GM12878 (cell line): ENCODE measurements around the gene FPGS. TPM values are rescaled to one million over a fixed set of nuclear protein-coding genes. Genes with fewer than 3 reads are reported as not detected.
A peak's percentile ranks its signal among the peaks of the same experiment; 100 is the strongest.

Experiments used
- ATAC-seq: fragments of 200-7000 bp; cut with Tn5 transposase; 3 replicates; pipeline ENCODE4 v1.9.1; 2020; ENCODE audit warnings: mild to moderate bottlenecking, moderate library complexity
- BruUV-seq: library from RNA; stranded (reverse); fragments of 400-500 nt; replicated peaks from 2 replicates; lab custom pipeline; 2021; lab: Mats Ljungman, UMichigan
- CTCF ChIA-PET: fragments of 300-600 bp; sonication (Branson Sonifier 250); formaldehyde crosslinking; extraction: SDS; loops from one replicate; lab custom pipeline; 2021; ENCODE audit warnings: inconsistent platforms; lab: Yijun Ruan, JAX
- POLR2A ChIA-PET: fragments of 350-600 bp; formaldehyde crosslinking; extraction: SDS; loops from one replicate; lab custom pipeline; 2021; ENCODE audit warnings: inconsistent platforms; lab: Charles Lee
- RAD21 ChIA-PET: fragments of 300-600 bp; sonication (Branson Sonifier 250); formaldehyde crosslinking; loops from one replicate; lab custom pipeline; 2023; ENCODE audit warnings: antibody characterized with exemption; ENCODE audit not compliant: unreplicated experiment; lab: Charles Lee
- SMC1A ChIA-PET: fragments of 300-600 bp; sonication (Branson Sonifier 250); formaldehyde crosslinking; loops from one replicate; lab custom pipeline; 2023; ENCODE audit not compliant: unreplicated experiment, uncharacterized antibody; lab: Charles Lee
- DNase-seq: peaks from one replicate; pipeline ENCODE4 v3.0.0-alpha.2; 2011; ENCODE audit warnings: low read depth, low spot score
- FAIRE-seq: peaks from 3 replicates; lab custom pipeline; 2011; peaks lifted over from hg19 to GRCh38; lab: Jason Lieb, UNC
- H2AFZ ChIP-seq: 2 replicates; pipeline ENCODE4 v1.6.0; 2011; ENCODE audit warnings: low read depth, low read length, control low read depth; ENCODE audit not compliant: control insufficient read depth
- H3K27ac ChIP-seq: 2 replicates; pipeline ENCODE4 v1.5.1; 2011; ENCODE audit warnings: control low read depth; ENCODE audit not compliant: control insufficient read depth, insufficient read depth
- H3K27me3 ChIP-seq, 2 experiments: replicated peaks in 1 of 2; 2 replicates each; pipeline versions ENCODE4 v1.6.0 to v1.6.1; 2011; ENCODE audit warnings: low read length in 1 of 2; ENCODE audit not compliant: control insufficient read depth in 2 of 2, insufficient read depth in 2 of 2
- H3K36me3 ChIP-seq, 2 experiments: 2 replicates each; pipeline ENCODE4 v1.5.1; 2011; ENCODE audit warnings: low read length in 1 of 2; ENCODE audit not compliant: control insufficient read depth in 2 of 2, insufficient read depth in 2 of 2
- H3K4me1 ChIP-seq: 2 replicates; pipeline ENCODE4 v1.6.1; 2011; ENCODE audit warnings: mild to moderate bottlenecking, low read length, moderate library complexity, mixed read lengths; ENCODE audit not compliant: control insufficient read depth, insufficient read depth
- H3K4me2 ChIP-seq: 2 replicates; pipeline ENCODE4 v1.6.0; 2011; ENCODE audit warnings: control low read depth; ENCODE audit not compliant: control insufficient read depth, insufficient read depth
- H3K4me3 ChIP-seq: fragments of 200-600 bp; sonication (generic); 2 replicates; pipeline ENCODE4 v1.5.1; 2016
- H3K79me2 ChIP-seq: 2 replicates; pipeline ENCODE4 v1.6.0; 2011; ENCODE audit warnings: low read length; ENCODE audit not compliant: control insufficient read depth, insufficient read depth
- H3K9ac ChIP-seq: 2 replicates; pipeline ENCODE4 v1.8.0; 2011; ENCODE audit warnings: low read length, control low read depth, mixed read lengths; ENCODE audit not compliant: control insufficient read depth, insufficient read depth
- H3K9me3 ChIP-seq: replicated peaks from 3 replicates; pipeline ENCODE4 v1.5.1; 2011; ENCODE audit warnings: mild to moderate bottlenecking, low read length; ENCODE audit not compliant: control insufficient read depth, insufficient read depth
- H4K20me1 ChIP-seq: 2 replicates; pipeline ENCODE4 v1.6.0; 2011; ENCODE audit not compliant: control insufficient read depth, insufficient read depth
- ATF7 ChIP-seq: fragments of 450-650 bp; IDR thresholded peaks from 2 replicates; pipeline ENCODE4 v1.6.1; 2016; ENCODE audit warnings: low read depth, mild to moderate bottlenecking
- HDGF ChIP-seq: fragments of 450-650 bp; IDR thresholded peaks from 2 replicates; pipeline ENCODE4 v1.6.1; 2016; ENCODE audit warnings: antibody characterized with exemption
- MYB ChIP-seq: fragments of 150-350 bp; IDR thresholded peaks from 2 replicates; pipeline ENCODE4 v1.6.1; 2014; ENCODE audit warnings: mild to moderate bottlenecking, low read depth, low read length, borderline replicate concordance
- POLR2A ChIP-seq: IDR thresholded peaks from 2 replicates; pipeline ENCODE4 v1.6.1; 2011; ENCODE audit warnings: low read depth, mild to moderate bottlenecking, low read length
- SMARCA5 ChIP-seq: fragments of 450-650 bp; IDR thresholded peaks from 2 replicates; pipeline ENCODE4 v1.6.1; 2017; ENCODE audit warnings: mild to moderate bottlenecking
- YY1 ChIP-seq: IDR thresholded peaks from 2 replicates; pipeline ENCODE4 v1.6.1; 2011; ENCODE audit warnings: low read depth, mild to moderate bottlenecking, low read length
- ZNF24 ChIP-seq: fragments of 450-650 bp; IDR thresholded peaks from 2 replicates; pipeline ENCODE4 v1.6.1; 2017; ENCODE audit warnings: antibody characterized with exemption, mild to moderate bottlenecking
- ZNF384 ChIP-seq: IDR thresholded peaks from 2 replicates; pipeline ENCODE4 v1.6.1; 2012; ENCODE audit warnings: low read depth, mild to moderate bottlenecking, low read length, improper control_type of control experiment, borderline replicate concordance
- WGBS: methylation state at CpG from one replicate; pipeline ENCODE4 v1.1.6; 2016; ENCODE audit warnings: low lambda C conversion rate; ENCODE audit not compliant: insufficient replicate concordance, insufficient coverage; ENCODE audit errors: missing lambda C conversion rate; 5-methylcytosine and 5-hydroxymethylcytosine counted together
- in situ Hi-C: fragments of 300-500 bp; cut with MboI; formaldehyde crosslinking; loops from 9 replicates; pipeline ENCODE4 v1.14.3; 2018; ENCODE audit warnings: mixed read lengths
- intact Hi-C: fragments of 100-400 bp; cut with micrococcal nuclease; formaldehyde crosslinking; loops from one replicate; pipeline ENCODE4 v1.14.2; 2022; ENCODE audit not compliant: unreplicated experiment
- polyA plus RNA-seq, 11 experiments: library from polyadenylated mRNA; depleted of rRNA in 4 of 11; unstranded in 6 of 11; stranded (reverse) in 5 of 11; fragments of >200 nt; fragmentation: Nextera tagmentation in 4 of 11; fragmentation: Illumina TruSeq in 1 of 11; extraction: Ambion mirVana in 4 of 11; extraction: Trizol in 1 of 11; gene quantifications; 1 replicate in 1 of 11; 2 replicates in 10 of 11; pipeline versions ENCODE4 v1.2.1 to v1.2.3, GENCODE V29; 2011 to 2016; ENCODE audit warnings: inconsistent platforms in 2 of 11, missing spikeins in 2 of 11, low read depth in 1 of 11
- total RNA-seq, 4 experiments: library from RNA; depleted of rRNA in 3 of 4; stranded (reverse); fragments of >200 nt in 3 of 4; fragmentation: Illumina TruSeq in 1 of 4; extraction: Trizol in 1 of 4; gene quantifications; 2 replicates each; pipeline versions ENCODE4 v1.2.1 to v1.2.3, GENCODE V29; 2013 to 2021
- TF ChIP-seq, protein P1 (sequence below): IDR thresholded peaks from 2 replicates; pipeline ENCODE4 v1.6.1; 2012; ENCODE audit warnings: low read depth, low read length, improper control_type of control experiment
- TF ChIP-seq, protein P2 (sequence below): IDR thresholded peaks from 2 replicates; pipeline ENCODE4 v1.6.1; 2011; ENCODE audit warnings: borderline replicate concordance, low read depth, mild to moderate bottlenecking, moderate library complexity, low read length; ENCODE audit not compliant: insufficient read depth, poor library complexity, severe bottlenecking
- TF ChIP-seq, protein P3 (sequence below): IDR thresholded peaks from 2 replicates; pipeline ENCODE4 v1.6.1; 2012; ENCODE audit warnings: low read depth, low read length, improper control_type of control experiment

FPGS gene
- total and polyA plus RNA-seq, 10 of the 15 experiments (the other 5 are each of a cell fraction or from before 2014, with no cell fraction given), result 1.2 to 127 (median 80.4) TPM

DNA sequence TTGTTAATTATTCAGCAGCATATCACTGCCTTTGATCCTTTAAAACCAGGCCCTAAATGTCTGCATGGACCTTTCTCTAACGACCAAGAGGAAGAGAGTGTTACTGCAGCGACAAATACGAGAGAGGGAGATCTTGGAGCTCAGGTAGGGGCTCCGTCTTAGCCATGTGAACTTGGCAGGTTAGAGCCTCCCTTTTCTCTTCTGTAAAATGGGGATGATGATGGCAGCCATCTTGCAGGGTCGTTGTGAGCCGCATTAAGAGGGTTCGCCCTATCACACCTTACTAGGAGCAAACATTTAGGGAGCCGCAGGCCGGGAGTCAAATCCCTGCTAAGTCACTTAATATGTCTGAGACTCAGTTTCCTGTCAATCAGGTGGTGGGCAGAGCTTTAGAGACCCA lies 50.1 kb downstream of the FPGS start:
- TF ChIP-seq YY1 (peak; percentile 51), ZNF384 (no peak)
- TF ChIP-seq, all 136 proteins: peak for 1
- 60% methylated on average over 9 of the region's 9 CpGs for WGBS
- ChIA-PET SMC1A (no interaction called here), POLR2A (interaction anchor here (0.6 kb wide), 2 partner anchors 403 to 853 kb away, joined by 3 to 8 read pairs; no protein-coding TSS in a partner anchor), RAD21 (interaction anchor here (0.9 to 2.6 kb wide), 2 partner anchors 12 to 118 kb away, joined by 3 to 9 read pairs; partner anchors contain the start of gene TOR2A), CTCF (interaction anchor here (1.1 to 3.7 kb wide), 7 partner anchors 9 to 153 kb away, joined by 3 to 16 read pairs (median 7); partner anchors contain the start of gene TOR2A)
- Histone ChIP-seq H3K27me3 (no peaks in the 10 kb centered on the region), H3K4me1 (peaks cover 6% of the 10 kb centered on the region), H3K4me3 (no peak overlapping the region), H3K9me3 (peaks cover 3% of the 10 kb centered on the region; the same call in 2 of the 3 replicates), H3K9ac (no peak overlapping the region), H3K36me3 (no peaks in the 10 kb centered on the region), H3K27ac (no peak overlapping the region), H3K4me2 (peak overlapping the region; percentile 95), H3K79me2 (peaks cover 8% of the 10 kb centered on the region), H2AFZ (no peak overlapping the region), H4K20me1 (no peaks in the 10 kb centered on the region)
- intact Hi-C loops, result no loop called here
- in situ Hi-C loops, result no loop called here
- FAIRE-seq (no peak), DNase-seq (no peak), ATAC-seq (no peak)
- no TSS peak for BruUV-seq

DNA sequence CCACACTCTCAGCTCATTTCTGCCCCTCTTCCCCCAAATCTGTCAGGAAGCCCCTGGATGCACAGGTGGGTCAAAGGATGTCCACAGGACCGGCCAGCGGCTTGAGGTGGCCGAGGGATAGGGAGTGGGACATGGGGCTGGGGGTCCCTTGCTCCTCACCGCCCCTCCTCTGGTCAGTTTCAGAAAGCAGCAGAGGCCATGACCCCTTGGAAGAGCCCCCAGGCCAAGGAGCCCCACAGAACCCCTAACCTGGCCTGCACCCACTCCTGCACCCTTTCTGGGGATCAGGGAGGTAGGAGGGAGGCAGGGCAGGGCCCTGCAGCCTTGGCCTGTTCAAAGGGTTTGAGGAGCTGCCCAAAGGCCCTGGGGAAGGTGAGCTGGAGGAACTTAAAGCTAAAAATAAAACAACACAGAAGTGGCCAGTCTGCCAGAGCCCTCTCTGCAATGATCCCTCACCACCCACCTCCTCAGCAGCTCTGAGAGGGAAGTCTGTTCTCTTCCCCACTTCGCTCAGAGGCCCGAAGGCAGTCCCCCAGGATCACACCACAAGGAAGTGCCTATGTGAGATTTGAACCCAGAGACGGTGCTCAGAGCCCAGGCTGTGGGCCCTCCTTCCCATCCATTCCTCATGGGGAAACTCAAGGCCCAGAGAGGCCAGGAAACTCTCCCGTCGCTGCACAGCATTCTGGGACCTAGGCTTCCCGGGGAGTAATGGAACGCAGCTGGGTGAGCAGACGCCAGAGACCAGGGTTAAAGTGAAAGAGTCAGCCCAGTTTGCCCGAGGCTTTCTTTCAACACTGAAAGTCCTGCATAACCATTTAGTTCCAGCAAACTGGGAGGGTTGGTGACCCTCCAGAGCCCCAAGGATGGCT lies 50.9 kb downstream of the FPGS start:
- H3K27ac ChIP-seq, result peak overlapping the region; percentile 45
- no peak for TF ChIP-seq MYB
- no peak for TF ChIP-seq POLR2A
- no peak for TF ChIP-seq ATF7
- no peak for TF ChIP-seq HDGF
- TF ChIP-seq SMARCA5, result peak; percentile 70; the same call in 1 of the 2 replicates
- TF ChIP-seq ZNF24, result no peak
- TF ChIP-seq, protein P1, sequence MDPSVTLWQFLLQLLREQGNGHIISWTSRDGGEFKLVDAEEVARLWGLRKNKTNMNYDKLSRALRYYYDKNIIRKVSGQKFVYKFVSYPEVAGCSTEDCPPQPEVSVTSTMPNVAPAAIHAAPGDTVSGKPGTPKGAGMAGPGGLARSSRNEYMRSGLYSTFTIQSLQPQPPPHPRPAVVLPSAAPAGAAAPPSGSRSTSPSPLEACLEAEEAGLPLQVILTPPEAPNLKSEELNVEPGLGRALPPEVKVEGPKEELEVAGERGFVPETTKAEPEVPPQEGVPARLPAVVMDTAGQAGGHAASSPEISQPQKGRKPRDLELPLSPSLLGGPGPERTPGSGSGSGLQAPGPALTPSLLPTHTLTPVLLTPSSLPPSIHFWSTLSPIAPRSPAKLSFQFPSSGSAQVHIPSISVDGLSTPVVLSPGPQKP, result no peak
- TF ChIP-seq, protein P2, sequence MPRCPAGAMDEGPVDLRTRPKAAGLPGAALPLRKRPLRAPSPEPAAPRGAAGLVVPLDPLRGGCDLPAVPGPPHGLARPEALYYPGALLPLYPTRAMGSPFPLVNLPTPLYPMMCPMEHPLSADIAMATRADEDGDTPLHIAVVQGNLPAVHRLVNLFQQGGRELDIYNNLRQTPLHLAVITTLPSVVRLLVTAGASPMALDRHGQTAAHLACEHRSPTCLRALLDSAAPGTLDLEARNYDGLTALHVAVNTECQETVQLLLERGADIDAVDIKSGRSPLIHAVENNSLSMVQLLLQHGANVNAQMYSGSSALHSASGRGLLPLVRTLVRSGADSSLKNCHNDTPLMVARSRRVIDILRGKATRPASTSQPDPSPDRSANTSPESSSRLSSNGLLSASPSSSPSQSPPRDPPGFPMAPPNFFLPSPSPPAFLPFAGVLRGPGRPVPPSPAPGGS, result no peak
- TF ChIP-seq, protein P3, sequence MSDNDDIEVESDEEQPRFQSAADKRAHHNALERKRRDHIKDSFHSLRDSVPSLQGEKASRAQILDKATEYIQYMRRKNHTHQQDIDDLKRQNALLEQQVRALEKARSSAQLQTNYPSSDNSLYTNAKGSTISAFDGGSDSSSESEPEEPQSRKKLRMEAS, result no peak
- TF ChIP-seq, all 136 proteins: peak for 1
- no peaks in the 10 kb centered on the region for H3K27me3 ChIP-seq
- SMC1A ChIA-PET, result interaction anchor here (1.1 to 1.6 kb wide), 2 partner anchors 12 to 90 kb away, joined by 3 read pairs; no protein-coding TSS in a partner anchor
- RAD21 ChIA-PET, result interaction anchor here (0.9 to 2.6 kb wide), 2 partner anchors 11 to 119 kb away, joined by 3 to 9 read pairs; partner anchors contain the start of gene TOR2A
- FAIRE-seq (peak; percentile 7), DNase-seq (no peak), ATAC-seq (peak; percentile 51)
- H3K4me1 ChIP-seq, result peaks cover 6% of the 10 kb centered on the region
- H3K9ac ChIP-seq, result peak overlapping the region; percentile 71
- 64% methylated on average over 13 of the region's 13 CpGs for WGBS
- peak overlapping the region; percentile 95 for H3K4me2 ChIP-seq
- H2AFZ ChIP-seq, result peak overlapping the region; percentile 81
- intact Hi-C loops (no loop called here), in situ Hi-C loops (no loop called here)
- POLR2A ChIA-PET, result interaction anchor here (0.6 kb wide), 1 partner anchor 16 kb away, joined by 6 read pairs; no protein-coding TSS in a partner anchor
- H3K79me2 ChIP-seq, result peaks cover 8% of the 10 kb centered on the region
- CTCF ChIA-PET, result interaction anchor here (0.6 to 3.7 kb wide), 8 partner anchors 8 to 153 kb away, joined by 3 to 16 read pairs (median 6); partner anchors contain the start of gene TOR2A
- peak overlapping the region; percentile 78 for H3K4me3 ChIP-seq
- H4K20me1 ChIP-seq, result no peaks in the 10 kb centered on the region
- BruUV-seq, result no TSS peak
- H3K9me3 ChIP-seq, result peaks cover 3% of the 10 kb centered on the region; the same call in 2 of the 3 replicates
- H3K36me3 ChIP-seq, result no peaks in the 10 kb centered on the region
